Measurements from ENCODE around the gene ZNF835. TPM values are rescaled to one million over a fixed set of nuclear protein-coding genes. Genes with fewer than 3 reads are reported as not detected.

ZNF835 gene
- total RNA-seq, 4 donors from 2014 or later = 1.5 to 8.3 (median 4.2) TPM

GRCh38 chr19:56707821-56708220 is 36.3 kb upstream of the ZNF835 start:
- Histone ChIP-seq H3K27ac (no peak overlapping the region), H3K36me3 (no peaks in the 10 kb centered on the region), H3K27me3 (no peaks in the 10 kb centered on the region), H3K9me3 (no peaks in the 10 kb centered on the region), H3K4me3 (no peak overlapping the region), H3K4me1 (no peaks in the 10 kb centered on the region)
- no peak for TF ChIP-seq POLR2A (IDR thresholded peaks at IDR 0.05)
- TF ChIP-seq CTCF (IDR thresholded peaks at IDR 0.05) = no peak
- DNase-seq = no peak
- intact Hi-C loops (cut with DNase I; ENCODE audit: low total_unique reads) = no loop called here

DNA sequence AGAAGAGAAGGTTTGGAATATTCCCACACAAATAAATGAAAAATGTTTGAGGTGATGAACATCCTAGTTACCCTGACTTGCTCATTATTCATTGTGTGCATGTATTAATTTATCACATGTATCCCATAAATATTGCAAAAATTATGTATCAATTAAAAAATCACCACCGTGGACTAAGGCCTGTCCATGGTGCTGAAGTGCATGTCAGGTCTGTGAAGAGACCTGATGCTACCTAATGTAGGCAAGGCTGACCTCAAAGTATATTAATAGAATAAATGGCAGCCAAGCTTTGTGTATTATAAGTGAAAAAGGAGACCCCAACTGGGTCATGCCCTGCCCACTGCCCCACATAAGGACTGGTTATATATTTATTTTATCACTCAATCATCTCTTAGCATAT is 34.4 kb upstream of the ZNF835 start:
- Histone ChIP-seq H3K4me1 (no peaks in the 10 kb centered on the region), H3K9me3 (no peaks in the 10 kb centered on the region), H3K27me3 (no peaks in the 10 kb centered on the region), H3K36me3 (no peaks in the 10 kb centered on the region), H3K27ac (no peak overlapping the region), H3K4me3 (no peak overlapping the region)
- TF ChIP-seq POLR2A (IDR thresholded peaks at IDR 0.05) (no peak), CTCF (IDR thresholded peaks at IDR 0.05) (no peak)
- DNase-seq = no peak
- intact Hi-C loops (cut with DNase I; ENCODE audit: low total_unique reads) = no loop called here

GRCh38 chr19:56701895-56702294 is 30.3 kb upstream of the ZNF835 start:
- H3K4me3 ChIP-seq = no peak overlapping the region
- H3K9me3 ChIP-seq = no peaks in the 10 kb centered on the region
- TF ChIP-seq POLR2A (IDR thresholded peaks at IDR 0.05) (no peak), CTCF (IDR thresholded peaks at IDR 0.05) (no peak)
- no peaks in the 10 kb centered on the region for H3K4me1 ChIP-seq
- H3K27me3 ChIP-seq = no peaks in the 10 kb centered on the region
- no peak overlapping the region for H3K27ac ChIP-seq
- no peak for DNase-seq
- intact Hi-C loops (cut with DNase I; ENCODE audit: low total_unique reads) = no loop called here
- no peaks in the 10 kb centered on the region for H3K36me3 ChIP-seq

GRCh38 chr19:56699552-56699951 is 28.0 kb upstream of the ZNF835 start:
- H3K27ac ChIP-seq = no peak overlapping the region
- intact Hi-C loops (cut with DNase I; ENCODE audit: low total_unique reads) = loop anchor here (5.0 kb wide), 1 partner anchor 1468 kb away; no protein-coding TSS in a partner anchor
- H3K4me1 ChIP-seq = no peaks in the 10 kb centered on the region
- TF ChIP-seq POLR2A (IDR thresholded peaks at IDR 0.05) = no peak
- no peak for TF ChIP-seq CTCF (IDR thresholded peaks at IDR 0.05)
- H3K36me3 ChIP-seq = no peaks in the 10 kb centered on the region
- H3K4me3 ChIP-seq = no peak overlapping the region
- no peak for DNase-seq
- H3K27me3 ChIP-seq = no peaks in the 10 kb centered on the region
- no peaks in the 10 kb centered on the region for H3K9me3 ChIP-seq

- Histone ChIP-seq H3K4me1 (no peaks in the 10 kb centered on the region), H3K27ac (no peak overlapping the region), H3K9me3 (no peaks in the 10 kb centered on the region), H3K36me3 (no peaks in the 10 kb centered on the region), H3K27me3 (no peaks in the 10 kb centered on the region), H3K4me3 (no peak overlapping the region)
- no peak for DNase-seq
- TF ChIP-seq CTCF (IDR thresholded peaks at IDR 0.05) (no peak), POLR2A (IDR thresholded peaks at IDR 0.05) (no peak)
- intact Hi-C loops (cut with DNase I; ENCODE audit: low total_unique reads) = no loop called here
Observed at GRCh38 chr19:56692206-56692895, 20.8 kb upstream of the ZNF835 start.

Measured in uterus (tissue), 4 donors.